Gastroesophageal sphincter (tissue), 4 donors: ENCODE data around the gene CD1D. TPM values are rescaled to one million over a fixed set of nuclear protein-coding genes. Genes with fewer than 3 reads are reported as not detected.

Experiments used
- ATAC-seq: fragments of 150-250 bp; one replicate; pipeline ENCODE4 v1.9.1; 2016; ENCODE audit warnings: mild to moderate bottlenecking, moderate library complexity
- H3K27ac ChIP-seq, 4 donors: fragments of 200-600 bp; sonication (generic) in 3 of 4; 1 replicate in 3 of 4; 2 replicates in 1 of 4; pipeline ENCODE4 v1.5.1; 2016 to 2019
- H3K27me3 ChIP-seq: fragments of 200-600 bp; sonication (generic); one replicate; pipeline ENCODE4 v1.5.1; 2019
- H3K36me3 ChIP-seq, 2 donors: fragments of 200-600 bp; sonication (generic); one replicate each; pipeline ENCODE4 v1.5.1; 2019; ENCODE audit warnings: control low read depth in 1 of 2
- H3K4me1 ChIP-seq, 3 donors: fragments of 200-600 bp; sonication (generic); 1 replicate in 2 of 3; 2 replicates in 1 of 3; pipeline ENCODE4 v1.5.1; 2016 to 2019; ENCODE audit warnings: control low read depth in 2 of 3
- H3K4me3 ChIP-seq, 2 donors: fragments of 200-600 bp; sonication (generic); one replicate each; pipeline ENCODE4 v1.5.1; 2019; ENCODE audit warnings: mild to moderate bottlenecking in 1 of 2, moderate library complexity in 1 of 2
- H3K9me3 ChIP-seq, 3 donors: fragments of 200-600 bp; sonication (generic); one replicate each; pipeline ENCODE4 v1.5.1; 2017 to 2019; ENCODE audit warnings: control low read depth in 2 of 3
- CTCF ChIP-seq, 4 experiments: fragments of 200-600 bp in 2 of 4; fragments of 450-650 bp in 2 of 4; sonication (generic) in 1 of 4; IDR thresholded peaks; one replicate each; pipeline ENCODE4 v1.5.1; 2017 to 2019; ENCODE audit warnings: antibody characterized with exemption in 4 of 4, mild to moderate bottlenecking in 2 of 4, moderate library complexity in 2 of 4
- EP300 ChIP-seq: sonication (generic); formaldehyde crosslinking; IDR thresholded peaks from one replicate; pipeline ENCODE4 v1.6.1; 2017; ENCODE audit warnings: antibody characterized with exemption, mild to moderate bottlenecking
- POLR2A ChIP-seq, 2 donors: fragments of 450-650 bp; IDR thresholded peaks; one replicate each; pipeline ENCODE4 v1.6.1; 2017; ENCODE audit warnings: antibody characterized with exemption in 2 of 2, mild to moderate bottlenecking in 2 of 2, moderate library complexity in 1 of 2
- POLR2AphosphoS5 ChIP-seq: sonication (generic); formaldehyde crosslinking; IDR thresholded peaks from one replicate; pipeline ENCODE4 v1.6.1; 2017; ENCODE audit warnings: antibody characterized with exemption
- WGBS, 2 donors: methylation state at CpG; one replicate each; pipeline ENCODE4 v1.1.5; 2018; ENCODE audit warnings: low coverage in 1 of 2; 5-methylcytosine and 5-hydroxymethylcytosine counted together
- total RNA-seq, 4 donors: library from RNA; depleted of rRNA; stranded (reverse); fragments of >200 nt; gene quantifications; one replicate each; pipeline ENCODE4 v1.1.0, GENCODE V29; 2016

The CD1D gene
- total RNA-seq, 4 donors from 2014 or later = 0.16 to 2.7 (median 0.94) TPM

GRCh38 chr1:158154501-158154900 lies 26.2 kb upstream of the CD1D start:
- 79 to 83% methylated on average over 2 to 3 of the region's 3 CpGs for WGBS, 2 donors

GRCh38 chr1:158155673-158156072 lies 25.0 kb upstream of the CD1D start:
- Histone ChIP-seq H3K27ac (no peak overlapping the region), H3K4me1 (no peaks in the 10 kb centered on the region), H3K4me3 (no peak overlapping the region), H3K36me3 (no peaks in the 10 kb centered on the region), H3K9me3 (no peaks in the 10 kb centered on the region), H3K27me3 (peaks cover 29% of the 10 kb centered on the region)
- TF ChIP-seq EP300 = no peak
- TF ChIP-seq POLR2AphosphoS5 = no peak
- no peak for TF ChIP-seq CTCF (IDR thresholded peaks at IDR 0.05)
- no peak for TF ChIP-seq POLR2A (IDR thresholded peaks at IDR 0.05)
- ATAC-seq = no peak
- WGBS, 2 donors = 67 to 75% methylated on average over 1 of the region's 1 CpG

More at GRCh38 chr1:158154501-158154900, 26.2 kb upstream of the CD1D start:
- Histone ChIP-seq H3K9me3 (no peaks in the 10 kb centered on the region), H3K27ac (no peak overlapping the region), H3K27me3 (peaks cover 24% of the 10 kb centered on the region), H3K4me3 (no peak overlapping the region), H3K36me3 (no peaks in the 10 kb centered on the region), H3K4me1 (peaks cover 0 to 7% (median 0%) of the 10 kb centered on the region in 3 donors)
- TF ChIP-seq EP300 (no peak), POLR2A (IDR thresholded peaks at IDR 0.05) (no peak), POLR2AphosphoS5 (no peak), CTCF (IDR thresholded peaks at IDR 0.05) (no peak)
- ATAC-seq = no peak

- Histone ChIP-seq H3K27me3 (peaks cover 35% of the 10 kb centered on the region), H3K4me1 (no peaks in the 10 kb centered on the region), H3K4me3 (no peak overlapping the region), H3K9me3 (no peaks in the 10 kb centered on the region), H3K36me3 (no peaks in the 10 kb centered on the region), H3K27ac (no peak overlapping the region)
- ATAC-seq = no peak
- TF ChIP-seq POLR2A (IDR thresholded peaks at IDR 0.05) = no peak
- no peak for TF ChIP-seq POLR2AphosphoS5
- no peak for TF ChIP-seq EP300
- TF ChIP-seq CTCF (IDR thresholded peaks at IDR 0.05) = no peak
These were observed 21.1 kb upstream of the CD1D start for GRCh38 chr1:158159597-158159996.

GRCh38 chr1:158161446-158161845 lies 19.2 kb upstream of the CD1D start:
- TF ChIP-seq CTCF (IDR thresholded peaks at IDR 0.05) (no peak), POLR2AphosphoS5 (no peak), POLR2A (IDR thresholded peaks at IDR 0.05) (no peak), EP300 (no peak)
- Histone ChIP-seq H3K4me1 (no peaks in the 10 kb centered on the region), H3K27me3 (peaks cover 40% of the 10 kb centered on the region), H3K36me3 (no peaks in the 10 kb centered on the region), H3K9me3 (no peaks in the 10 kb centered on the region), H3K27ac (no peak overlapping the region), H3K4me3 (no peak overlapping the region)
- WGBS, 2 donors = 56 to 70% methylated on average over 2 of the region's 2 CpGs
- no peak for ATAC-seq

- H3K9me3 ChIP-seq = no peaks in the 10 kb centered on the region
- TF ChIP-seq CTCF (IDR thresholded peaks at IDR 0.05) (no peak), POLR2AphosphoS5 (no peak), EP300 (no peak)
- H3K4me3 ChIP-seq = no peak overlapping the region
- no peaks in the 10 kb centered on the region for H3K36me3 ChIP-seq
- H3K4me1 ChIP-seq = no peaks in the 10 kb centered on the region
- no peak overlapping the region for H3K27ac ChIP-seq
- ATAC-seq = no peak
- WGBS, 2 donors = 59 to 67% methylated on average over 3 of the region's 3 CpGs
- H3K27me3 ChIP-seq = peaks cover 40% of the 10 kb centered on the region
These were observed 17.4 kb upstream of the CD1D start for GRCh38 chr1:158163000-158163947.
